Ishikawa (cell line): ENCODE data around the gene SFR1.

ENCODE experiments used
- CEBPB ChIP-seq: IDR thresholded peaks from 2 replicates; pipeline ENCODE4 v1.6.1; 2012
- EP300 ChIP-seq: IDR thresholded peaks from 2 replicates; pipeline ENCODE4 v1.6.1; 2012; ENCODE audit warnings: borderline replicate concordance
- MAX ChIP-seq: IDR thresholded peaks from 2 replicates; pipeline ENCODE4 v1.6.1; 2012
- REST ChIP-seq: IDR thresholded peaks from 2 replicates; pipeline ENCODE4 v1.6.1; 2012; ENCODE audit warnings: low read depth, mild to moderate bottlenecking

GRCh38 chr10:104128214-104128613, 6.2 kb downstream of the SFR1 start:
- TF ChIP-seq EP300: no peak
- TF ChIP-seq CEBPB: no peak
- no peak for TF ChIP-seq MAX
- TF ChIP-seq REST: no peak
